Uterus (tissue), 4 donors: Measurements from ENCODE around the gene CDK10. TPM values are rescaled to one million over a fixed set of nuclear protein-coding genes. Genes with fewer than 3 reads are reported as not detected.

Experiments
- DNase-seq, 2 donors: peaks; one replicate each; pipeline ENCODE4 v3.0.0-alpha.2; 2019 to 2020
- H3K27ac ChIP-seq, 2 donors: fragments of 200-600 bp; sonication (generic); 1 replicate in 1 of 2; 2 replicates in 1 of 2; pipeline ENCODE4 v1.5.1; 2016 to 2018
- H3K27me3 ChIP-seq, 2 donors: fragments of 200-600 bp; sonication (generic); one replicate each; pipeline ENCODE4 v1.5.1; 2018 to 2019; ENCODE audit warnings: control low read depth in 1 of 2
- H3K36me3 ChIP-seq, 2 donors: fragments of 200-600 bp; sonication (generic); one replicate each; pipeline ENCODE4 v1.5.1; 2019; ENCODE audit warnings: control low read depth in 1 of 2
- H3K4me1 ChIP-seq, 2 donors: fragments of 200-600 bp; sonication (generic); one replicate each; pipeline ENCODE4 v1.5.1; 2018 to 2019; ENCODE audit warnings: control low read depth in 1 of 2
- H3K4me3 ChIP-seq, 2 donors: fragments of 200-600 bp; sonication (generic); 1 replicate in 1 of 2; 2 replicates in 1 of 2; pipeline ENCODE4 v1.5.1; 2018 to 2019; ENCODE audit warnings: mild to moderate bottlenecking in 1 of 2
- H3K9me3 ChIP-seq, 2 donors: fragments of 200-600 bp; sonication (generic); one replicate each; pipeline ENCODE4 v1.5.1; 2019; ENCODE audit warnings: control low read depth in 1 of 2
- CTCF ChIP-seq, 4 experiments: fragments of 200-600 bp in 2 of 4; fragments of 450-650 bp in 2 of 4; sonication (generic) in 2 of 4; IDR thresholded peaks; one replicate each; pipeline ENCODE4 v1.5.1; 2016 to 2019; ENCODE audit warnings: antibody characterized with exemption in 4 of 4, mild to moderate bottlenecking in 2 of 4, moderate library complexity in 1 of 4
- POLR2A ChIP-seq, 2 donors: fragments of 450-650 bp; IDR thresholded peaks; one replicate each; pipeline ENCODE4 v1.6.1; 2016; ENCODE audit warnings: antibody characterized with exemption in 2 of 2, mild to moderate bottlenecking in 1 of 2, moderate library complexity in 1 of 2
- intact Hi-C: fragments of 100-400 bp; cut with DNase I; formaldehyde crosslinking; loops from one replicate; pipeline ENCODE4 v1.15.1; 2023; ENCODE audit warnings: low total_unique reads
- total RNA-seq, 4 donors: library from RNA; depleted of rRNA in 3 of 4; stranded (reverse); fragments of >200 nt in 3 of 4; gene quantifications; one replicate each; pipeline versions ENCODE4 v1.1.0 to v1.2.4, GENCODE V29; 2014 to 2023
- donor health status: DM: yes; HTN: yes; CAD: no.

The CDK10 gene
- total RNA-seq, 4 donors from 2014 or later, result 13.8 to 90.7 (median 62.5) TPM

- intact Hi-C loops, result no loop called here
- H3K9me3 ChIP-seq, result no peaks in the 10 kb centered on the region
- H3K27me3 ChIP-seq, result no peaks in the 10 kb centered on the region
- no peak for TF ChIP-seq CTCF (IDR thresholded peaks at IDR 0.05)
- no peak for TF ChIP-seq POLR2A (IDR thresholded peaks at IDR 0.05)
- no peak overlapping the region for H3K4me3 ChIP-seq
- no peak overlapping the region for H3K27ac ChIP-seq
- no peak for DNase-seq
- H3K4me1 ChIP-seq, result no peaks in the 10 kb centered on the region
- no peaks in the 10 kb centered on the region for H3K36me3 ChIP-seq
These were observed 24.4 kb downstream of the CDK10 start for GRCh38 chr16:89710709-89711564.

DNA sequence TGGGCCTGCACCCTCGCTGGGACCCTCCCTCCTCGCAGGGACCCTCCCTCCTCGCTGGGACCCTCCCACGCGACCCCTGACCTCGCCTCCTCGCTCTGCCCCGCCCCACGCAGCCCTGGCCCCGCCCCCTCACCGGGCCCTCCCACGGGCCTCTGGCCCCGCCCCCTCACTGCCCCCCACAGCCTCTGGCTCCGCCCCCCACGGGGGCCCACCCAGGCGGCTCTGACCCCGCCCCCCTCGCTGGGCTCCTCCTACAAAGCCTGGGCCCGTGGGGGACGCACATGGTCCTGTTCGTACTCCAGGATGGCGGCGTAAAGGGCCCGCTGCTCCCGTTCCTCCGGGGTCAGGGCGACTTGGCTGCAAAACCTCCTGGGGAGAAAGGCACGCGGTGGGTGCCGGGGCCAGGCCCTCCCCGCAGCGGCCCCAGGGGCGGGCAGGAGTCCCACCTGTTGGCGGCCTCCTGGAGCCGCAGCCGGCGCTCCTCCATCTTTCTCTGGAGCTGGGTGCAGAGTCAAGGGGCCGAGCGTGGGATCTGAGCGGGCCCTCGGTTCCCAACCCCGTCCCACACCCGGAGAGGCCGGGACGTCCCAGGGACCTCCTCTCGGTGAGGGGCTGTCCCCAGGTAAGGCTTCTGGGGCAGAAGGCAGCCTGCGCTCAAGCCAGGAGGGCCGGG is 25.2 kb downstream of the CDK10 start:
- intact Hi-C loops, result no loop called here
- Histone ChIP-seq H3K9me3 (no peaks in the 10 kb centered on the region), H3K27ac (no peak overlapping the region), H3K4me1 (no peaks in the 10 kb centered on the region), H3K4me3 (peak overlapping the region in 1 of 2 donors; percentile 10), H3K36me3 (no peaks in the 10 kb centered on the region), H3K27me3 (no peaks in the 10 kb centered on the region)
- TF ChIP-seq POLR2A (IDR thresholded peaks at IDR 0.05) (no peak), CTCF (IDR thresholded peaks at IDR 0.05) (no peak)
- DNase-seq, result no peak

- DNase-seq, result no peak
- Histone ChIP-seq H3K27me3 (no peaks in the 10 kb centered on the region), H3K4me1 (no peaks in the 10 kb centered on the region), H3K4me3 (no peak overlapping the region), H3K9me3 (no peaks in the 10 kb centered on the region), H3K27ac (no peak overlapping the region), H3K36me3 (no peaks in the 10 kb centered on the region)
- intact Hi-C loops, result no loop called here
- TF ChIP-seq CTCF (IDR thresholded peaks at IDR 0.05) (no peak), POLR2A (IDR thresholded peaks at IDR 0.05) (no peak)
These were observed 25.8 kb downstream of the CDK10 start for GRCh38 chr16:89712274-89712781.

GRCh38 chr16:89716493-89716892 is 30.0 kb downstream of the CDK10 start:
- H3K4me1 ChIP-seq, result no peaks in the 10 kb centered on the region
- TF ChIP-seq POLR2A (IDR thresholded peaks at IDR 0.05), result no peak
- TF ChIP-seq CTCF (IDR thresholded peaks at IDR 0.05), result no peak
- H3K36me3 ChIP-seq, result no peaks in the 10 kb centered on the region
- no peaks in the 10 kb centered on the region for H3K9me3 ChIP-seq
- no peak overlapping the region for H3K27ac ChIP-seq
- intact Hi-C loops, result no loop called here
- no peak overlapping the region for H3K4me3 ChIP-seq
- no peak for DNase-seq
- H3K27me3 ChIP-seq, result no peaks in the 10 kb centered on the region
